HG03280 (cell line): ENCODE data around the gene CPT1B.
"Not testable (repeated sequence)": the region's sequence is repeated elsewhere in the genome, so short reads cannot be mapped to it uniquely, and the experiment has no call there.

ENCODE experiments used
- ATAC-seq: cut with Tn5 transposase; IDR thresholded peaks from one replicate; pipeline ENCODE4 v1.9.1; 2021; ENCODE audit warnings: mild to moderate bottlenecking, moderate library complexity; ENCODE audit not compliant: unreplicated experiment

CPT1B gene

DNA sequence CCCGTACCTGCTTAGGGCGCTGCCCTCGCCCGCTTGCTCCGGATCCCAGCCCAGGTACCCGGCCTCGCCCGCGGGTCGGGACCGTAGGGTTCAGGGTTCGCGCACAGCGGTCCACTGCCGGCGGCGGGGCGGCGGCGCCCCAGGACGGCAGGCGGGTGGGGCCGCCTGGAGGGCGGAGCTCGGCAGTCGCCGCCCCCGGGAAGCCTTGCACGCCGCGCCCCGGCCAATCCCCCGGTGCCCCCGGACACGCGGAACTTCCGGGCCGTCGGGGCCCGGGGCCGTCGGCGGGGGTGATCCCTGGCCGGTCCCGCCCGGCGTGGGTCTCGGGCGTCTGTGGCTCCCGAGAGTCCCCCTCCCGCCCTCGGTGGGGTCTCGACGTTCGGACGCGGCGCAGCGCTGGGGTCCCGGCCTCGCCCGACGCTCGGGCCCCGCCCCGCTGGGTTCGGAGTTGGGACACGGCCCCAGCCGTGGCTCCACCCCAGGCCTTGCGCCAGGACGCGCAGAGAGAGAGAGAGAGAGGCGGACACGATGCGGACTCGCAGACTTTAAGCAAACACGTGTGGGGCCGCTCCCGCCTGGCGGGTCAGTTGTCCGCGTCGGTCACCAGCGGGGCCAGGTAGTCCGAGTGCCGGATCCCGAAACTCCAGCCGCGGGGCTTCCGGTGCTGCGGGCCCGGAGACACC is 48.2 kb downstream of the CPT1B start, which contains the start of gene TYMP:
TSS of gene TYMP (minus strand) at position 116 of the 683 bp plus-strand sequence. CDS start 303 bp downstream, outside the sequence.
- peak; percentile 20 for ATAC-seq

DNA sequence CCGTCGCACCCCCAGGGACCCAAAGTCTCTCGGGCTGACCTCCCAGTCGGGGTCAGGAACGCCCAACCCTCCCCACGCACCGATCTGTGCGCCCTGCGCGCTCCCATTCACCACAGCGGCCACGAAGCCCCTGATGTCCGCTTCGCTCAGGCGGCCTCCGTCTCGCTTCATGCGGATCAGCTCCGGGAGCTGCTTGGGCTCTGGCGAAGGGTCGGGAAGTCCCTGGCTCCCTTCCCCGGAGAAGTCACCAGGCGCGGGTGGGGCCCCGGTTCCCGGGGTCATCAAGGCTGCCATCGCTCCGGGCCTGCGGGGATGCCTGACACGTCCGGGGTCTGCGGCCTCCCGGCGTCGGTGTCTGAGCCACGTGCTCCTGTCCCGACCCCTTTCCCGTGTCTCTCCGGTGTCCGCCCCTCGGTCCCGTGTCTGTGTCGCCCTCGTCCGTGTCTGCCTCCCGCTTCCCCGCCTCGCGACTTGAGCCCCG is 48.8 kb downstream of the CPT1B start:
- ATAC-seq = no peak

DNA sequence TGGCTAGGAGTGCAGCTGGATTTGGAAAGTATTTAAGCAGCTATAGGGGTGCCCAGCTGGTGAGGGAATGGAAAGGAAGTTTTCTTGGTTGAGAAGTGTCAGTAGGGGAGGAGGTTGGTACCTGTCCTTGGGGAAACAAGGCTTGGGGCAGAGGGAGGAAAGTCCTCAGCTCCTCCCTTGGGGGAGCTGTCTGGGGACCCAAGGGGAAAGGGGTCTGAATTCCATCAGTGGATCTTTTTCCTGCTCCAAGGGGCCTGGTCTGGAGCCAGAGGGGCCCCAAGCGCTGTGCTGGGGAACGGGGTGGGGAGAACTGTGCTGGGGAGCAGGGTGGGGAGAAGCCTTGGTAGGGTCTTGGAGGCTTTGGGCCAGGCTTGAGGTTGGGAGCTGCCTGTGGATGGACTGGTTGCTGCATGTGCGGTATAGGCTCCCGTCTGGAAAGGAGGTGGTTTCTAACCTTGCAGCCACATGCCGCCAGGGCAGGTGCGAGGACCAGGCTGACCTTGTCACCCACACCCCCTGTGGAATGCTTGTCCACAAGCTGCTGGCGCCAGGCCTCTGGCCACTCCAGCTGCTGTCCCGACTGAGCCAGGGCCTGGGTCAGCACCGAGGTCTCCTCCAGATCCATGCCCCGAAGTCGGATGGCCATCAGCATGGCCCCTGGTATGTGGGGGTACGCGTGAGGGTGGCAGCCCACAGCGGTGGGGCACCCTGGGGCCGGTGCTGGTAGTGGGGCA is 49.4 kb downstream of the CPT1B start:
- no peak for ATAC-seq

- ATAC-seq = no peak
These were observed 50.1 kb downstream of the CPT1B start for GRCh38 chr22:50527921-50528681.

GRCh38 chr22:50526834-50527801 is 51.1 kb downstream of the CPT1B start:
- ATAC-seq = no peak

DNA sequence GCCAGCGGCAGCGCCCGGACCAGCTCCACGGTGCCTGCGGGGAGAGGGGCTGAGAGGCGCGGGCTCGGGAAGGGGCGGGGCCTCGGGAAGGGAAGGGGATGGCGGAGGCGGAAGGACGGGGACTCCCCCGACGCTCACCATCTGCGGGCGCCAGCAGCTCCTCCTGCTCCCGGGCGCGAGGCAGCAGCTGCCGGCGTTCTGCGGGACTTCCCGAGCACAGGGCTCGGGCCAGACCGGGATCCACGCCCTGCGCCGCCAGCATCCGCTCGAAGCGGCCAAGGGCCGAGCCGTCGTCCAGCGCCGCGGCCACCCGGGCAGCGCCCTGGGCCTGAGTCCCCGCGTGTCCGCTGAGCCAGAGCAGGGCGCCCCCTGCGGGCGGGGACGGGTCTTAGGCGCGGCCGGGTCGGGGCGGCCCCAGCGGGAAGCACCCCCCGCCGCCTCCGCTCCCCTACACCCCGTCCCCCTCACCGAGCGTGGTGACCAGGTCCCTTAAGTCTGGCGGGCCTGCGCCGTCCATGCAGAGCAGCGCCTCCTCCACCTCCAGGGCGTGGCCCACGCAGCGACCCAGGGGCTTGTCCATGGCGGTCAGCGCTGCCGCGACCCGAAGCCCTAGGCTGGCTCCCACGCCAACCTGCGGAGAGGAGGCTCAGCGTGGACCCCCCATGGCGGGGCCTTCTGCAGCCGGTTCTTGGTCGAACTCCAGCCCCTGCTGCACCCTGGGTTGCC is 52.0 kb downstream of the CPT1B start:
- ATAC-seq = peak; percentile 25

GRCh38 chr22:50525858-50526107 is 52.4 kb downstream of the CPT1B start:
- no peak for ATAC-seq

- ATAC-seq = peak; percentile 41
These were observed 52.9 kb downstream of the CPT1B start, which contains the start of gene SCO2 for GRCh38 chr22:50525104-50525857. Gene SCO2 (minus strand): TSS chr22:50525598. CDS start chr22:50524411, 1,187 bp downstream.

DNA sequence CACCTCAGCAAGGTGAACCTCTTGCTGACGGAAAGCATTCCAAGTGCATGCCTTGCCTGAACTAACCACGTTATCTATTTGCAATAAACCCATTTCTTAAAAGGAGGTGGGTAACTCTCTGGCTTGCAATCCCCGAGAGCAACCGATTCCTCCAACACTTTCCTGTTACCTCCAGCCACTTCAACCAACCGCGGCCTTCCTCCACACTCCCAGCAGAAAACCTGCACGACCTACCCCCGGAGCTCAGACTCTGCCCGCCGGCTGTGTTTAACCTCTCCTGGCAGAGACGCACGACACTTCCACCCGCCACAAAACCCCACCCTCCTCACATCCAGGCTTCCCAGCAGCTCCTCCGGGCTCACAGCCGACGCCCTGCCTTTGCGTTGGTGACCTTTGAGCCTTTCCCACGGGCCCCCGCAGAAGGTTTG is 53.5 kb downstream of the CPT1B start:
- ATAC-seq = no peak

DNA sequence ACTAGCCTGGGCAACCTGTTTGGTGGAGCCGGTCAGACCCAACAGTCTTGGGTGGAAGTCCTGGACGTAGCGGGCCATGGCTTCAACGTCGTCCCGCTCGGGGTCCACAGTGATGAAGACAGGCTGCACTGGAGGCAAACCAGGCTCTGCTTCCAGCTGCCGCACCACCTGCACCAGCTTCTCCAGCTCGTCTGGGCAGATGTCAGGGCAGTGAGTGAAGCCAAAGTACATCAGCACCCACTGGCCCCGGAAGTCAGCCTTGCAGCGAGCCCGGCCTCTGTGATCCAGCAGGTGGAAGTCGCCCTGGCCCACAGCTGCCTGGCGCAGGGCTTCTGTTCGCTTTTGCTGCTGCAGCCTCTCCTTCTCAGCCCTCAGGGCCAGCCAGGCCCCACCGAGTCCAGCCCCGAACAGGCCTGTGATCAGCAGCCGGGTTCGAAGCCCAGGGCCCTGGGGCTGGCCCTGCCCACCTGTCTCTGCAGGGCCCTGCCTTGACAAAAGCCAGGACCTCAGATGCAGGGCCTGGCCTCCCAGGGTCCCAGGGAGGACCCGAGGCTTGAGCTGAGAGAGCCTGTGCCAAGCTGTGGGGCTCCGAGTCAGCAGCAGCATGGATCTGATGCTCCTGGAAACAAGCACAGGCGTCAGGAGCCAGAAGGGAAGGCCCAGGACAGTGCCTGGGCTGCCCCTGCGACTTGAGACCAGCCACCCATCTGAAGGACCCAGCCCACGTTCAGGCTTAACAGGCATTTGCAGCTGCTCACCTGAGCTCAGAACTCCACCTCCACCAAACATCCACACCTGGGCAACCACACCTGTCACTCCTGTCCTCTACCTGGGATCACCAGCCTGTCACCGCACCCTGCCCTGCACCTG is 54.2 kb downstream of the CPT1B start:
- no peak for ATAC-seq

DNA sequence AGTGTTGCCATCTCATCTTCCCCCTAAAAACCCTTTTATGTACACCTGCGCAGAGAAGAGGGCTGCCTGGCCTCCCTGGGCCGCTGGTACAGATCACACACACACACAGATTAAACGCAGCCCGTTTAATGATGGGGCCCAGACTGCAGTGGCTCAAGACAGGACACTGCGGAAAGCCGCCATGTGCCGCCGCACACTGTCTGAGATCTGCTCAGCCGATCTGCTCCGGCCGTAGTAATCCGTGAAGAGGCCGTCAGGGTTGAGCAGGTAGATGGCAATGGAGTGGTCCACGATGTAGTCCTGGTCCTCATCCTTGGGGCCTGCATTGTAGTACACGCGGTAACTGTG is 54.8 kb downstream of the CPT1B start:
- no peak for ATAC-seq

DNA sequence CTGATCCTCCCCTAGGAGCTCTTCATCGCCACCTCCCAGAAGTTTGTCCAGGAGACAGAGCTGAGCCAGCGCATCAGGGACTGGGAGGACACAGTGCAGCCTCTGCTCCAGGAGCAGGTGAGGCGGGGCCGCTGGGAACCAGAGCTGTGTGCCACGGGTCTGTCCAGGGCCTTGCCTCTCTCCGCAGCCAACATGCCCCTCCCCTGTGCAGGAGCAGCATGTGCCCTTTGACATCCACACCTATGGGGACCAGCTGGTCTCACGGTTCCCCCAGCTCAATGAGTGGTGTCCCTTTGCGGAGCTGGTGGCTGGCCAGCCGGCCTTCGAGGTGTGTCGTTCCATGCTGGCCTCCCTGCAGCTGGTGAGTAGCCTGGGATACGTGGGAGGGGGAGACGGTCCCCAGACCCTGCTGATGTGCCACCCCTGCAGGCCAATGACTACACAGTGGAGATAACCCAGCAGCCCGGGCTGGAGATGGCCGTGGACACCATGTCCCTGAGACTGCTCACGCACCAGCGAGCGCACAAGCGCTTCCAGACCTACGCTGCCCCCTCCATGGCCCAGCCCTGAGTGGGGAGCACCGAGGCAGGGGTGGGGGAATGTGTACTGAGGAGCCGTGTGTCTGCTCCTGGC is 55.3 kb downstream of the CPT1B start:
- ATAC-seq = no peak

DNA sequence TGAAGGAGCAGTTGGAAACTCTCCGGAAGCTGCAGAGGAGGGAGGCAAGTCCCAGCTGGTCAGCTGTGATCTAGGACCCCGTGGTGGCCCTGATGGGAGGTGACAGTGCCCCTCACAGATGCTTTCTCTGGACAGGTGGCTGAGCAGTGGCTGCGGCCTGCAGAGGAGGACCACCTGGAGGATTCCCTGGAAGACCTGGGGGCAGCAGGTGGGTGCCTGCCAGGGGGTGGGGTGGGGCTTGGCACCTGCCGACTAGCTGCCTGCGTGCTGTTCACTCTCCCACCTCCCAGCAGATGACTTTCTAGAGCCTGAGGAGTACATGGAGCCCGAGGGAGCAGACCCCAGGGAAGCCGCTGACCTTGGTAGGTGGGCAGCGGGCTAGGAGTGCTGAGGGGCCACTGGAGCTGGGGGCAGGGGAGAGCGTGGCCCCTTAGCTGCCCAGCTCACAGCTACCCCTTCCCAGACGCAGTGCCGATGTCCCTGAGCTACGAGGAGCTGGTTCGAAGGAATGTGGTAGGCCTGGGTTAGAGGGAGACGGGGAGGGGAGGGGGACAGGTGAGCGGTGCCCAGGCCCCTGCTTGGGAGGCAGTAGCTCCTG is 55.9 kb downstream of the CPT1B start:
- ATAC-seq = no peak

GRCh38 chr22:50521710-50522109 is 56.5 kb downstream of the CPT1B start:
- no peak for ATAC-seq

GRCh38 chr22:50520826-50521453 is 57.3 kb downstream of the CPT1B start:
- ATAC-seq = no peak

DNA sequence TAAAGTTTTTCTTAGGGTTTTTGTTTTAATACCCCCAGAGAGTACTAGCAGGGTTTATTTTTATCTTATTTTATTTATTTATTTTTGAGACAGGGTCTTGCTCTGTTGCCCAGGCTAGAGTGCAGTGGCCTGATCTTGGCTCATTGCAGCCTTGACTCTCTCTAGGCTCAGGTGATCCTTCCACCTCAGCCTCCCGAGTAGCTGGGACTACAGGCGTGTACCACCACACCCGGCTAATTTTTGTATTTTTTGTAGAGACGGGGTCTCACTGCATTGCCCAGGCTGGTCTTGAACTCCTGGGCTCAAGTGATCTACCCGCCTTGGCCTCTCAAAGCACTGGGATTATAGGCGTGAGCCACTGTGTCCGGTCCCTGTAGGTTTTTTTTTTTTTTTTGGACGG is 58.0 kb downstream of the CPT1B start:
- ATAC-seq = not testable (repeated sequence)

- ATAC-seq = no peak
These were observed 59.1 kb downstream of the CPT1B start for GRCh38 chr22:50519151-50519550.
